Activated T-helper 17 cell treated with anti-CD3 and anti-CD28 coated beads, Interleukin-2, amount 50 U/mL, for 72 hours (primary cell): ENCODE data around the gene STMP1. TPM values are rescaled to one million over a fixed set of nuclear protein-coding genes. Genes with fewer than 3 reads are reported as not detected.
"Not testable (repeated sequence)": the region's sequence is repeated elsewhere in the genome, so short reads cannot be mapped to it uniquely, and the experiment has no call there.

Source experiments
- ATAC-seq: fragments of 150-1000 bp; cut with Tn5 transposase; replicated peaks from 2 replicates; pipeline ENCODE4 v1.10.0; 2021; ENCODE audit warnings: mild to moderate bottlenecking, moderate library complexity
- H3K27ac Mint-ChIP-seq: one replicate; pipeline ENCODE4 v1.8.0; 2022; ENCODE audit warnings: mixed read lengths
- H3K27me3 Mint-ChIP-seq: one replicate; pipeline ENCODE4 v1.8.0; 2022; ENCODE audit warnings: mixed read lengths
- H3K36me3 Mint-ChIP-seq: one replicate; pipeline ENCODE4 v1.8.0; 2022; ENCODE audit warnings: low read depth, mild to moderate bottlenecking, mixed read lengths
- H3K4me1 Mint-ChIP-seq: one replicate; pipeline ENCODE4 v1.8.0; 2022; ENCODE audit warnings: mixed read lengths
- H3K4me3 Mint-ChIP-seq: one replicate; pipeline ENCODE4 v1.8.0; 2022; ENCODE audit warnings: mild to moderate bottlenecking, mixed read lengths
- H3K9me3 Mint-ChIP-seq: one replicate; pipeline ENCODE4 v1.8.0; 2022; ENCODE audit warnings: mixed read lengths
- total RNA-seq, 2 donors: library from RNA; stranded (reverse); gene quantifications; one replicate each; pipeline ENCODE4 v1.2.3, GENCODE V29; 2022

STMP1 gene
- total RNA-seq, result 10 to 100 TPM; 10.5 to 11.1 TPM

- Mint-ChIP-seq H3K27ac (peak within 1 kb of the TSS; percentile 99), H3K9me3 (no peaks in the 10 kb centered on the region), H3K27me3 (no peaks in the 10 kb centered on the region), H3K4me3 (peak within 1 kb of the TSS; percentile 100), H3K36me3 (peaks cover 14% of the 10 kb centered on the region), H3K4me1 (peaks cover 22% of the 10 kb centered on the region)
- peak; percentile 87 for ATAC-seq
Observed at GRCh38 chr7:135662373-135663114, at the start of gene STMP1. Gene STMP1, plus strand, starts transcription at chr7:135662514.

GRCh38 chr7:135616136-135616535, 46.2 kb upstream of the STMP1 start:
- peaks cover 97% of the 10 kb centered on the region for H3K36me3 Mint-ChIP-seq
- no peak overlapping the region for H3K4me3 Mint-ChIP-seq
- H3K27me3 Mint-ChIP-seq, result no peaks in the 10 kb centered on the region
- no peak for ATAC-seq
- no peaks in the 10 kb centered on the region for H3K4me1 Mint-ChIP-seq
- H3K9me3 Mint-ChIP-seq, result no peaks in the 10 kb centered on the region
- no peak overlapping the region for H3K27ac Mint-ChIP-seq

GRCh38 chr7:135617781-135618180, 44.5 kb upstream of the STMP1 start:
- no peak for ATAC-seq
- no peaks in the 10 kb centered on the region for H3K4me1 Mint-ChIP-seq
- H3K9me3 Mint-ChIP-seq, result no peaks in the 10 kb centered on the region
- H3K36me3 Mint-ChIP-seq, result peaks cover 90% of the 10 kb centered on the region
- peak overlapping the region; percentile 31 for H3K27ac Mint-ChIP-seq
- H3K4me3 Mint-ChIP-seq, result no peak overlapping the region
- H3K27me3 Mint-ChIP-seq, result no peaks in the 10 kb centered on the region

- Mint-ChIP-seq H3K27me3 (no peaks in the 10 kb centered on the region), H3K27ac (no peak overlapping the region), H3K4me1 (no peaks in the 10 kb centered on the region), H3K36me3 (peaks cover 90% of the 10 kb centered on the region), H3K9me3 (no peaks in the 10 kb centered on the region), H3K4me3 (no peak overlapping the region)
- no peak for ATAC-seq
Observed at GRCh38 chr7:135618510-135618909, 43.8 kb upstream of the STMP1 start.

GRCh38 chr7:135620447-135620846, 41.9 kb upstream of the STMP1 start:
- Mint-ChIP-seq H3K36me3 (peaks cover 88% of the 10 kb centered on the region), H3K9me3 (no peaks in the 10 kb centered on the region), H3K27me3 (no peaks in the 10 kb centered on the region), H3K4me3 (no peak overlapping the region), H3K4me1 (no peaks in the 10 kb centered on the region), H3K27ac (no peak overlapping the region)
- no peak for ATAC-seq

- H3K27ac Mint-ChIP-seq, result no peak overlapping the region
- H3K27me3 Mint-ChIP-seq, result no peaks in the 10 kb centered on the region
- H3K4me1 Mint-ChIP-seq, result no peaks in the 10 kb centered on the region
- no peak overlapping the region for H3K4me3 Mint-ChIP-seq
- H3K36me3 Mint-ChIP-seq, result peaks cover 88% of the 10 kb centered on the region
- ATAC-seq, result no peak
- H3K9me3 Mint-ChIP-seq, result no peaks in the 10 kb centered on the region
Observed at GRCh38 chr7:135620980-135621850, 41.1 kb upstream of the STMP1 start.

GRCh38 chr7:135634191-135634878, 28.0 kb upstream of the STMP1 start:
- H3K27me3 Mint-ChIP-seq, result no peaks in the 10 kb centered on the region
- peak overlapping the region; percentile 14 for H3K27ac Mint-ChIP-seq
- ATAC-seq, result no peak
- H3K4me1 Mint-ChIP-seq, result no peaks in the 10 kb centered on the region
- H3K9me3 Mint-ChIP-seq, result no peaks in the 10 kb centered on the region
- H3K4me3 Mint-ChIP-seq, result no peak overlapping the region
- H3K36me3 Mint-ChIP-seq, result peaks cover 95% of the 10 kb centered on the region

- not testable (repeated sequence) for H3K4me3 Mint-ChIP-seq, H3K9me3 Mint-ChIP-seq, H3K27me3 Mint-ChIP-seq, H3K27ac Mint-ChIP-seq, H3K4me1 Mint-ChIP-seq, ATAC-seq
- peaks cover 91% of the 10 kb centered on the region for H3K36me3 Mint-ChIP-seq
Observed at GRCh38 chr7:135639690-135640089, 22.6 kb upstream of the STMP1 start.

- no peak for ATAC-seq
- peak overlapping the region; percentile 66 for H3K27ac Mint-ChIP-seq
- no peak overlapping the region for H3K4me3 Mint-ChIP-seq
- no peaks in the 10 kb centered on the region for H3K4me1 Mint-ChIP-seq
- peaks cover 94% of the 10 kb centered on the region for H3K36me3 Mint-ChIP-seq
- no peaks in the 10 kb centered on the region for H3K27me3 Mint-ChIP-seq
- H3K9me3 Mint-ChIP-seq, result no peaks in the 10 kb centered on the region
Observed at GRCh38 chr7:135644154-135644553, 18.2 kb upstream of the STMP1 start.

GRCh38 chr7:135644729-135645128, 17.6 kb upstream of the STMP1 start:
- H3K27me3 Mint-ChIP-seq, result no peaks in the 10 kb centered on the region
- H3K9me3 Mint-ChIP-seq, result no peaks in the 10 kb centered on the region

GRCh38 chr7:135645296-135645904, 16.9 kb upstream of the STMP1 start:
- Mint-ChIP-seq H3K4me1 (no peaks in the 10 kb centered on the region), H3K27ac (peak overlapping the region; percentile 9), H3K4me3 (no peak overlapping the region), H3K9me3 (no peaks in the 10 kb centered on the region), H3K36me3 (peaks cover 90% of the 10 kb centered on the region), H3K27me3 (no peaks in the 10 kb centered on the region)
- ATAC-seq, result no peak

More at GRCh38 chr7:135644729-135645128, 17.6 kb upstream of the STMP1 start:
- peaks cover 91% of the 10 kb centered on the region for H3K36me3 Mint-ChIP-seq
- H3K27ac Mint-ChIP-seq, result peak overlapping the region; percentile 66
- H3K4me1 Mint-ChIP-seq, result no peaks in the 10 kb centered on the region
- no peak overlapping the region for H3K4me3 Mint-ChIP-seq
- no peak for ATAC-seq

GRCh38 chr7:135647755-135648154, 14.6 kb upstream of the STMP1 start:
- Mint-ChIP-seq H3K4me3 (no peak overlapping the region), H3K9me3 (no peaks in the 10 kb centered on the region)
- no peak for ATAC-seq

GRCh38 chr7:135648235-135648634, 14.1 kb upstream of the STMP1 start:
- Mint-ChIP-seq H3K36me3 (peaks cover 65% of the 10 kb centered on the region), H3K4me1 (no peaks in the 10 kb centered on the region), H3K4me3 (no peak overlapping the region), H3K27me3 (no peaks in the 10 kb centered on the region), H3K27ac (no peak overlapping the region), H3K9me3 (no peaks in the 10 kb centered on the region)
- ATAC-seq, result no peak

More at GRCh38 chr7:135647755-135648154, 14.6 kb upstream of the STMP1 start:
- H3K4me1 Mint-ChIP-seq, result no peaks in the 10 kb centered on the region
- no peaks in the 10 kb centered on the region for H3K27me3 Mint-ChIP-seq
- peaks cover 67% of the 10 kb centered on the region for H3K36me3 Mint-ChIP-seq
- no peak overlapping the region for H3K27ac Mint-ChIP-seq
